ENCODE results near the gene TEDDM1.

DNA sequence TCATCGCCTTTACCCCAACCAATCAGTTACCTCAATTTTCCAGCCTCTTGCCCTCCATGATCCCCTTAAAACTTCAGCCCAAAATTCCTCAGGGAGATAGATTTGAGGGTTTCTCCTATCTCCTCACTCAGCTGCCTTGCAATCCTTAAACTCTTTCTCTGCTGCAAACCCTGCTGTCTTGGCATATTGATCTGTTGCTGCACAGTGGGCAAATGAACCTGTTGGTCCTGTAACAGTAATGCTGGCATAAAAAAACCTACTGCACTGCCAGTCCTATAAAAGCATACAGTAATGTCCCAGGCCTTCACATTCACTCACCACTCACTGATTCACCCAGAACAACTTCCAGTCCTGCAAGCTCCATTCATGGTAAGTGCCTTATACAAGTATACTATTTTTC is 5.1 kb upstream of the TEDDM1 start:
- no peak for TF ChIP-seq CTCF (IDR thresholded peaks at IDR 0.05)
- TF ChIP-seq ZFX (IDR thresholded peaks at IDR 0.05; ENCODE audit: borderline replicate concordance) = no peak

All from 22Rv1 (cell line).